ENCODE data around the gene LZTR1. TPM values are rescaled to one million over a fixed set of nuclear protein-coding genes. Genes with fewer than 3 reads are reported as not detected.

LZTR1 gene
- total and polyA plus RNA-seq, 3 donors from 2014 or later, result 32.4 to 61.6 (median 61.5) TPM

GRCh38 chr22:20959578-20960461, 22.3 kb upstream of the LZTR1 start:
- TF ChIP-seq POLR2A (IDR thresholded peaks at IDR 0.05) (no peak), CTCF (IDR thresholded peaks at IDR 0.05) (no peak)
- intact Hi-C loops (cut with DNase I; ENCODE audit: low total_unique reads), result no loop called here
- no peak for DNase-seq
- Histone ChIP-seq H3K9me3 (no peaks in the 10 kb centered on the region), H3K4me1 (peaks cover 5% of the 10 kb centered on the region), H3K4me3 (no peak overlapping the region), H3K27me3 (no peaks in the 10 kb centered on the region), H3K36me3 (ENCODE audit: low read depth, missing control alignments) (no peaks in the 10 kb centered on the region), H3K27ac (no peak overlapping the region)
- 91 to 93% methylated on average over 20 of the region's 20 CpGs for WGBS, 2 donors

- no peak overlapping the region for H3K4me3 ChIP-seq
- H3K9me3 ChIP-seq, result no peaks in the 10 kb centered on the region
- no peak for DNase-seq
- H3K27ac ChIP-seq, result no peak overlapping the region
- TF ChIP-seq POLR2A (IDR thresholded peaks at IDR 0.05) (no peak), CTCF (IDR thresholded peaks at IDR 0.05) (no peak)
- H3K27me3 ChIP-seq, result no peaks in the 10 kb centered on the region
- H3K36me3 ChIP-seq (ENCODE audit: low read depth, missing control alignments), result no peaks in the 10 kb centered on the region
- WGBS, 2 donors, result 94 to 97% methylated on average over 4 of the region's 4 CpGs
- H3K4me1 ChIP-seq, result peaks cover 9% of the 10 kb centered on the region
- intact Hi-C loops (cut with DNase I; ENCODE audit: low total_unique reads), result no loop called here
Measured at GRCh38 chr22:20960609-20961008, 21.5 kb upstream of the LZTR1 start.

GRCh38 chr22:20962491-20962945, 19.6 kb upstream of the LZTR1 start:
- 92 to 97% methylated on average over 6 of the region's 6 CpGs for WGBS, 2 donors
- H3K9me3 ChIP-seq, result no peaks in the 10 kb centered on the region

GRCh38 chr22:20963201-20964052, 18.7 kb upstream of the LZTR1 start:
- H3K36me3 ChIP-seq (ENCODE audit: low read depth, missing control alignments), result no peaks in the 10 kb centered on the region
- no peaks in the 10 kb centered on the region for H3K27me3 ChIP-seq
- TF ChIP-seq POLR2A (IDR thresholded peaks at IDR 0.05) (no peak), CTCF (IDR thresholded peaks at IDR 0.05) (no peak)
- H3K4me1 ChIP-seq, result peaks cover 10% of the 10 kb centered on the region
- DNase-seq, result no peak
- 61 to 75% methylated on average over 5 to 7 of the region's 7 CpGs for WGBS, 2 donors
- H3K27ac ChIP-seq, result no peak overlapping the region
- no peak overlapping the region for H3K4me3 ChIP-seq
- intact Hi-C loops (cut with DNase I; ENCODE audit: low total_unique reads), result no loop called here
- no peaks in the 10 kb centered on the region for H3K9me3 ChIP-seq

More at GRCh38 chr22:20962491-20962945, 19.6 kb upstream of the LZTR1 start:
- Histone ChIP-seq H3K36me3 (ENCODE audit: low read depth, missing control alignments) (no peaks in the 10 kb centered on the region), H3K4me1 (peaks cover 10% of the 10 kb centered on the region), H3K27me3 (no peaks in the 10 kb centered on the region), H3K27ac (no peak overlapping the region), H3K4me3 (no peak overlapping the region)
- TF ChIP-seq POLR2A (IDR thresholded peaks at IDR 0.05), result no peak
- TF ChIP-seq CTCF (IDR thresholded peaks at IDR 0.05), result no peak
- intact Hi-C loops (cut with DNase I; ENCODE audit: low total_unique reads), result no loop called here
- no peak for DNase-seq

Data from testis (tissue), 3 donors.